Thoracic aorta (tissue), 2 donors: ENCODE data around the gene BHLHE41. TPM values are rescaled to one million over a fixed set of nuclear protein-coding genes. Genes with fewer than 3 reads are reported as not detected.
A peak's percentile ranks its signal among the peaks of the same experiment; 100 is the strongest.

Experiments used
- ATAC-seq: fragments of 150-250 bp; one replicate; pipeline ENCODE4 v1.8.0; 2017; ENCODE audit warnings: low read depth; ENCODE audit not compliant: insufficient number of reproducible peaks, low FRiP score
- DNase-seq: peaks from one replicate; pipeline ENCODE4 v3.0.0-alpha.2; 2020; ENCODE audit warnings: low spot score
- H3K27ac ChIP-seq, 2 donors: fragments of 200-600 bp; sonication (generic); 1 replicate in 1 of 2; 2 replicates in 1 of 2; pipeline ENCODE4 v1.5.1; 2016; ENCODE audit warnings: mild to moderate bottlenecking in 2 of 2, moderate library complexity in 2 of 2
- H3K27me3 ChIP-seq: fragments of 200-600 bp; sonication (generic); replicated peaks from 2 replicates; pipeline ENCODE4 v1.6.0; 2016; ENCODE audit warnings: mild to moderate bottlenecking; ENCODE audit not compliant: insufficient read depth
- H3K36me3 ChIP-seq: fragments of 200-600 bp; sonication (generic); one replicate; pipeline ENCODE4 v1.5.1; 2016
- H3K4me1 ChIP-seq, 2 donors: fragments of 200-600 bp; sonication (generic); 1 replicate in 1 of 2; 2 replicates in 1 of 2; pipeline versions ENCODE4 v1.5.1 to v1.6.0; 2016; ENCODE audit warnings: low read depth in 2 of 2, mild to moderate bottlenecking in 1 of 2; ENCODE audit not compliant: control insufficient read depth in 1 of 2
- H3K4me3 ChIP-seq: fragments of 200-600 bp; sonication (generic); 2 replicates; pipeline ENCODE4 v1.5.1; 2016; ENCODE audit warnings: mild to moderate bottlenecking
- H3K9me3 ChIP-seq: fragments of 200-600 bp; sonication (generic); 2 replicates; pipeline ENCODE4 v1.5.1; 2016
- total RNA-seq, 2 donors: library from RNA; depleted of rRNA; stranded (reverse); fragments of >200 nt; gene quantifications; one replicate each; pipeline versions ENCODE4 v1.1.0 to v1.2.3, GENCODE V29; 2016
- TF ChIP-seq, protein P1 (sequence below): fragments of 200-600 bp; sonication (generic); IDR thresholded peaks from one replicate; pipeline ENCODE4 v1.5.1; 2019; ENCODE audit warnings: antibody characterized with exemption

Gene BHLHE41
- total RNA-seq, 2 donors from 2014 or later: 7.5 to 29.8 TPM

DNA sequence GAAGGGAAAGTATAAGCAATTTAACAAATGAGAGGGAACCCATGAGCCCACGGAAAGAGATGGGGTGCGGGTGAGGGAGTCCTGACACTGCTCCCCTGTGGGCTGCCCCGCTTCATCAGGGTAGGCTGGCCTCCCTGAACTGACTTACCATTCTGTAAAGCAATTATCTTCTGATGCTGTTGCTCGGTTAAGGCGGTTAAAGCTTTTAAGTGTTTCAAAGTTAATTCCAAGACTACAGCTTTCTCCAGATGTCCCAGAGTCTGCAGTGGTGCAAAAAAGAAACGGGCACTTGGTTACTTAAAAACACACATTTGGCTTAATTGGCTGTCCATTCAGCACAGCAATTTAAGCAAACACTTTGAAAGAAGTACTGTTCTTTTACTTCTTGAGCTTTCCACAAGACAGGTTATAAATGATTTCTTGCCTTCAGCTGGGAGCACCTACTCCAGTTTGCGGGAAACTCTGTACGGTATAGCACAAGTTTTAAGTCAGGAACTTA lies 1.3 kb downstream of the BHLHE41 start:
- TF ChIP-seq, protein P1, sequence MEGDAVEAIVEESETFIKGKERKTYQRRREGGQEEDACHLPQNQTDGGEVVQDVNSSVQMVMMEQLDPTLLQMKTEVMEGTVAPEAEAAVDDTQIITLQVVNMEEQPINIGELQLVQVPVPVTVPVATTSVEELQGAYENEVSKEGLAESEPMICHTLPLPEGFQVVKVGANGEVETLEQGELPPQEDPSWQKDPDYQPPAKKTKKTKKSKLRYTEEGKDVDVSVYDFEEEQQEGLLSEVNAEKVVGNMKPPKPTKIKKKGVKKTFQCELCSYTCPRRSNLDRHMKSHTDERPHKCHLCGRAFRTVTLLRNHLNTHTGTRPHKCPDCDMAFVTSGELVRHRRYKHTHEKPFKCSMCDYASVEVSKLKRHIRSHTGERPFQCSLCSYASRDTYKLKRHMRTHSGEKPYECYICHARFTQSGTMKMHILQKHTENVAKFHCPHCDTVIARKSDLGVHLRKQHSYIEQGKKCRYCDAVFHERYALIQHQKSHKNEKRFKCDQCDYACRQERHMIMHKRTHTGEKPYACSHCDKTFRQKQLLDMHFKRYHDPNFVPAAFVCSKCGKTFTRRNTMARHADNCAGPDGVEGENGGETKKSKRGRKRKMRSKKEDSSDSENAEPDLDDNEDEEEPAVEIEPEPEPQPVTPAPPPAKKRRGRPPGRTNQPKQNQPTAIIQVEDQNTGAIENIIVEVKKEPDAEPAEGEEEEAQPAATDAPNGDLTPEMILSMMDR: no peak
- H3K36me3 ChIP-seq: no peaks in the 10 kb centered on the region
- no peaks in the 10 kb centered on the region for H3K9me3 ChIP-seq
- DNase-seq (no peak), ATAC-seq (no peak)
- peak overlapping the region; percentile 95 to 99 for H3K27ac ChIP-seq
- H3K4me1 ChIP-seq: peaks cover 7 to 29% of the 10 kb centered on the region in 2 donors
- no peaks in the 10 kb centered on the region for H3K27me3 ChIP-seq
- peak overlapping the region; percentile 91 for H3K4me3 ChIP-seq

DNA sequence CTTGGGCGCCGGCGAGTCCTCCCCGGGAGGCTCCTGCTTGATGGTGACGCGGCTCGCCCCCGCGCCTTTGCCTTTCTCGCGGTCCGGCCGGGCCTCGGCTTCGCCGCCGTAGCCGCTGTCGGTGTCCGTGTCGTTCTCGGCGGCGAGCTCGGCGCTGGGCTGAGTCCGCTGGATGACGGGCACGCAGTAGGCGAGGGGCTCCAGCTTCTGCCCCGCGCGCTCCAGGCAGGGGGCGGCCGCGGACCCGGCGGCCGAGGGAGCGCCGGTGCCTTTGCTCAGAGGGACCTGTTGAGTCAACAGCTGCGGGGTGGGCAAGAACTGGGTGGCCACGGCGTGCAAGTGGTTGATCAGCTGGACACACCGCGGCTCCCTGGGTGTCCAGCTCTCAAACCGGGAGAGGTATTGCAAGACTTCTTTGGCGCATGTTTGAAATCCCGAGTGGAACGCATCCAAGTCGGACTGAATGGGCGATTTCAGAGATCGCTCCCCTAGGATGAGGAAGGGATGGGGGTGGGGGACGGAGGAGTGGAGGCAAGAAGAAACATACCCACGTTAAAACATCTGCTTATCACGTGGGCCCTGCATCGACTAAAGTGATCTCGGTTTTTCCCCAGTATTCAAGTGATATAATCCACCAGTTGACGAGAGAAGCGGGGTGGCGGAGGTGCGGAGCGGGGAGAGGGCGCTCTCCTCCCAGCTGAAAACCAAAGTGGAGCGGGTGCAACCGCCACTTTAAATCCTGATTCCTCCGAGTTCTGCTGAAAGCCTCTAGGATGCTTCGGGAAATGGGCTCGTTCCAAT lies 2.0 kb downstream of the BHLHE41 start:
- DNase-seq (peak; percentile 26), ATAC-seq (no peak)
- H3K27me3 ChIP-seq: no peaks in the 10 kb centered on the region
- no peaks in the 10 kb centered on the region for H3K36me3 ChIP-seq
- peak overlapping the region; percentile 91 for H3K4me3 ChIP-seq
- H3K9me3 ChIP-seq: no peaks in the 10 kb centered on the region
- TF ChIP-seq, protein P1: peak; percentile 16
- H3K27ac ChIP-seq: peak overlapping the region; percentile 95 to 99
- H3K4me1 ChIP-seq: peaks cover 7 to 29% of the 10 kb centered on the region in 2 donors

DNA sequence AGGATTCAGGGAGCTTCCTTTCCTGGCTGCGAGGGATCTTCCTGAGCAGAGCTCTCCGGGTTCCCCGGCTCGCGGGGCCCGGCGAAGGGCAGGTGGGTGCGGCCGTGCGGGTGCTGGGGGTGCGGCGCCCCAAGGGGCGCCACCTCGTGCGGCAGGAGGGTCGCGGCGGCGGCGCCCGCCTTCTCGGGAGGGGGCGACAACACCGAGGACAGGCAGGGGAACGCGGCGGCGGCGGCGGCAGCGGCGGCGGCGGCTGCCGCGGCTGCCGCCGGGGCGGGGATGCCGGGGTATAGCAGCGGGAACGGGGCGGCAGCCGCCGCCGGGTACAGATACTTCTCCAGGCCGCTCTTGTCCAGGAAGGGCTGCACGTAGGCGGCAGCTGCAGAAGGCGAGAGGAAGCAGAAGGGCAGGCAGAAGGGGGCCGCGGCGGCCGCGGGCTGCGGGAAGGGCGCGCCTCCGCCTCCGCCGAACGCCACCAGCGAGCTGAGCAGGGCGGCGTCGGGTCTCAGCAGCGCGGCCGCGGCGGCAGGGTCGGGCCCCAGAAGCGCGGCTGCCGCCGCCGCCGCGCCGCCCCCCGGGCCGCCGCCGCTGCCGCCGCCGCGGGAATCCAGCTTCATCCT lies 2.7 kb downstream of the BHLHE41 start:
- Histone ChIP-seq H3K4me1 (peaks cover 7 to 31% of the 10 kb centered on the region in 2 donors), H3K27me3 (no peaks in the 10 kb centered on the region), H3K36me3 (no peaks in the 10 kb centered on the region), H3K27ac (peak overlapping the region; percentile 95 to 99), H3K9me3 (no peaks in the 10 kb centered on the region), H3K4me3 (peak overlapping the region; percentile 91)
- no peak for DNase-seq
- TF ChIP-seq, protein P1: no peak
- ATAC-seq: no peak

DNA sequence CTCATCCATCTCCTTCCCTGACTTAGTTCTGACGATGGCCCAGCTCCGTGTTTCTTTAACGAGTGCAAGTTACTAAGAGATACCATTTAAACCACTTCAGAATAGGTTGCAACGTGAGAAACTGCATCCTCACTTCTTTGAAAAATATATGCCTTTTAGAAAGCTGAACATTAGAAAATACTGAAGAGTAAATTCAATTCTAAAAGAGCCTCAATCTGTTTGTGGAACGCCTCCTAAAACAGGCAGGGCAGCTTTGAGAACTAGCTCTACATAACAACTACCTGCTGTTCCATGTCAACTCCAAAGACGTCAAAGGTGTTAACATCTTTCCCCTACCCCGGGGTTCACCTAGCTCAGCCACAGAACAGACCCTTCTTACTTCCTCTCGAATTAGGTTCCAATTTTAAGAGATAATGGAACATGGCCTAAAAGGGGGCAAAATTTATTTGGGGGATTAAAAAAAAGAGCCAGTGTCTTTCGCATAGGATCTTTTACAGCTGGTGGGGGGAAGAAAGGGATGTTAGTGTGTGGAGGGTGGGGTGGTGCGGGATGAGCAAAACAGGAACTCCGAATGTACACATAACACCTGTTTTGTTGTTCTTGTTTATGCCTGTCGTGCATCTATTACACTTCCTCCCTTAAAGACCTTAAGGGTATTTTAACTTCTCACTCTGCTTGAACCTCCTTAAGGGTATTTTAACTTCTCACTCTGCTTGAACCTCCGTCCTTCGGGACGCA lies 3.3 kb downstream of the BHLHE41 start:
- Histone ChIP-seq H3K27me3 (no peaks in the 10 kb centered on the region), H3K4me1 (peaks cover 3 to 33% of the 10 kb centered on the region in 2 donors), H3K36me3 (no peaks in the 10 kb centered on the region), H3K9me3 (no peaks in the 10 kb centered on the region), H3K27ac (peak overlapping the region; percentile 95 to 99), H3K4me3 (peak overlapping the region; percentile 91)
- no peak for ATAC-seq
- TF ChIP-seq, protein P1: no peak
- DNase-seq: no peak
